Mucosa of descending colon (tissue), 3 donors: Measurements from ENCODE around the gene KDM3B. TPM values are rescaled to one million over a fixed set of nuclear protein-coding genes. Genes with fewer than 3 reads are reported as not detected.
"Not testable (repeated sequence)": the region's sequence is repeated elsewhere in the genome, so short reads cannot be mapped to it uniquely, and the experiment has no call there.

Experiments used
- ATAC-seq: fragments of 200-7000 bp; cut with Tn5 transposase; one replicate; pipeline ENCODE4 v1.9.1; 2020; ENCODE audit warnings: mild to moderate bottlenecking, moderate library complexity
- DNase-seq, 3 donors: peaks; one replicate each; pipeline ENCODE4 v3.0.0-alpha.2; 2020
- H3K36me3 ChIP-seq: fragments of 200-600 bp; one replicate; pipeline ENCODE4 v1.8.0; 2021; ENCODE audit warnings: low read depth, mild to moderate bottlenecking
- H3K4me1 ChIP-seq: fragments of 200-600 bp; one replicate; pipeline ENCODE4 v1.8.0; 2021; ENCODE audit warnings: low read depth, mild to moderate bottlenecking
- H3K4me3 ChIP-seq: fragments of 200-600 bp; one replicate; pipeline ENCODE4 v1.8.0; 2021; ENCODE audit warnings: mild to moderate bottlenecking
- H3K9me3 ChIP-seq: fragments of 200-600 bp; one replicate; pipeline ENCODE4 v1.8.0; 2021; ENCODE audit warnings: mild to moderate bottlenecking
- CTCF ChIP-seq: fragments of 200-600 bp; IDR thresholded peaks from one replicate; pipeline ENCODE4 v1.8.0; 2022; ENCODE audit warnings: antibody characterized with exemption, mild to moderate bottlenecking
- intact Hi-C, 2 donors: fragments of 100-400 bp; cut with DNase I in 1 of 2; cut with micrococcal nuclease in 1 of 2; formaldehyde crosslinking; loops; one replicate each; pipeline versions ENCODE4 v1.11.0 to v1.11.1; 2022; cut with DNase I, micrococcal nuclease
- total RNA-seq, 3 donors: library from RNA; stranded (reverse); fragmentation: NEBNext Ultra II Directional in 2 of 3; extraction: Animal tissue kit (Norgen Biotek cat#: 25700) in 2 of 3; gene quantifications; one replicate each; pipeline versions ENCODE4 v1.2.1 to v1.2.4, GENCODE V29; 2021 to 2023
- donor health status: DM: no; HTN: no; CAD: no; lungs with moderate emphysema.
- donor health status: DM: no; HTN: no; CAD: no.
- donor health status: DM: no; HTN: yes; CAD: no.

Gene KDM3B
- total RNA-seq, 3 donors from 2014 or later = 56.6 to 84.3 (median 71.7) TPM

- peaks cover 16% of the 10 kb centered on the region for H3K36me3 ChIP-seq
- ATAC-seq (no peak), DNase-seq (no peak)
- H3K4me1 ChIP-seq = no peaks in the 10 kb centered on the region
- intact Hi-C loops = no loop called here
- no peaks in the 10 kb centered on the region for H3K9me3 ChIP-seq
- H3K4me3 ChIP-seq = no peak overlapping the region
- no peak for TF ChIP-seq CTCF
Measured at GRCh38 chr5:138382347-138382746, 29.9 kb downstream of the KDM3B start.

- Histone ChIP-seq H3K36me3 (peaks cover 16% of the 10 kb centered on the region), H3K9me3 (no peaks in the 10 kb centered on the region), H3K4me1 (no peaks in the 10 kb centered on the region), H3K4me3 (no peak overlapping the region)
- intact Hi-C loops = no loop called here
- no peak for TF ChIP-seq CTCF
- DNase-seq (no peak), ATAC-seq (no peak)
Measured at GRCh38 chr5:138385660-138386059, 33.2 kb downstream of the KDM3B start.

GRCh38 chr5:138386290-138386689, 33.8 kb downstream of the KDM3B start:
- no peaks in the 10 kb centered on the region for H3K4me1 ChIP-seq
- intact Hi-C loops = no loop called here
- no peak for DNase-seq
- peaks cover 16% of the 10 kb centered on the region for H3K36me3 ChIP-seq
- ATAC-seq = no peak
- H3K4me3 ChIP-seq = no peak overlapping the region
- H3K9me3 ChIP-seq = no peaks in the 10 kb centered on the region
- TF ChIP-seq CTCF = no peak

GRCh38 chr5:138389332-138389731, 36.8 kb downstream of the KDM3B start:
- H3K36me3 ChIP-seq = peaks cover 5% of the 10 kb centered on the region

GRCh38 chr5:138389911-138390310, 37.4 kb downstream of the KDM3B start:
- H3K36me3 ChIP-seq, H3K4me1 ChIP-seq, ATAC-seq, DNase-seq, H3K9me3 ChIP-seq, intact Hi-C loops, H3K4me3 ChIP-seq: not testable (repeated sequence)

More at GRCh38 chr5:138389332-138389731, 36.8 kb downstream of the KDM3B start:
- H3K4me1 ChIP-seq = no peaks in the 10 kb centered on the region
- H3K4me3 ChIP-seq = no peak overlapping the region
- intact Hi-C loops = no loop called here
- ATAC-seq = no peak
- no peaks in the 10 kb centered on the region for H3K9me3 ChIP-seq
- DNase-seq = no peak
- no peak for TF ChIP-seq CTCF

GRCh38 chr5:138391859-138392386, 39.4 kb downstream of the KDM3B start:
- intact Hi-C loops = no loop called here
- ATAC-seq = no peak
- H3K4me1 ChIP-seq = no peaks in the 10 kb centered on the region
- DNase-seq = no peak
- no peak overlapping the region for H3K4me3 ChIP-seq
- no peaks in the 10 kb centered on the region for H3K36me3 ChIP-seq
- H3K9me3 ChIP-seq = no peaks in the 10 kb centered on the region
- TF ChIP-seq CTCF = no peak
